ENCODE results near the gene TAF4.

TAF4 gene

GRCh38 chr20:62020935-62021701 lies 44.6 kb downstream of the TAF4 start:
- Mint-ChIP-seq H3K9me3 (no peaks in the 10 kb centered on the region), H3K4me1 (ENCODE audit: low read depth) (peaks cover 26% of the 10 kb centered on the region), H3K27ac (no peak overlapping the region), H3K27me3 (no peaks in the 10 kb centered on the region), H3K36me3 (ENCODE audit: low read depth) (peaks cover 18% of the 10 kb centered on the region), H3K4me3 (no peak overlapping the region)
- intact Hi-C loops (cut with micrococcal nuclease) = no loop called here

GRCh38 chr20:62019881-62020492 lies 45.7 kb downstream of the TAF4 start:
- Mint-ChIP-seq H3K27ac (no peak overlapping the region), H3K4me3 (no peak overlapping the region), H3K9me3 (no peaks in the 10 kb centered on the region), H3K27me3 (no peaks in the 10 kb centered on the region), H3K4me1 (ENCODE audit: low read depth) (peaks cover 27% of the 10 kb centered on the region), H3K36me3 (ENCODE audit: low read depth) (peaks cover 15% of the 10 kb centered on the region)
- intact Hi-C loops (cut with micrococcal nuclease) = loop anchor here (10.0 kb wide), 1 partner anchor 45 kb away; the partner anchor contains the start of gene TAF4

- intact Hi-C loops (cut with micrococcal nuclease) = loop anchor here (10.0 kb wide), 1 partner anchor 46 kb away; the partner anchor contains the start of gene TAF4
- H3K27ac Mint-ChIP-seq = no peak overlapping the region
These were observed 46.4 kb downstream of the TAF4 start for GRCh38 chr20:62019144-62019805.

GRCh38 chr20:62018437-62019143 lies 47.1 kb downstream of the TAF4 start:
- intact Hi-C loops (cut with micrococcal nuclease) = loop anchor here (10.0 kb wide), 1 partner anchor 46 kb away; the partner anchor contains the start of gene TAF4
- H3K4me3 Mint-ChIP-seq = no peak overlapping the region
- no peak overlapping the region for H3K27ac Mint-ChIP-seq
- peaks cover 29% of the 10 kb centered on the region for H3K36me3 Mint-ChIP-seq (ENCODE audit: low read depth)
- H3K9me3 Mint-ChIP-seq = no peaks in the 10 kb centered on the region
- H3K27me3 Mint-ChIP-seq = no peaks in the 10 kb centered on the region
- H3K4me1 Mint-ChIP-seq (ENCODE audit: low read depth) = peaks cover 28% of the 10 kb centered on the region

More at GRCh38 chr20:62019144-62019805, 46.4 kb downstream of the TAF4 start:
- Mint-ChIP-seq H3K36me3 (ENCODE audit: low read depth) (peaks cover 22% of the 10 kb centered on the region), H3K4me1 (ENCODE audit: low read depth) (peaks cover 28% of the 10 kb centered on the region), H3K27me3 (no peaks in the 10 kb centered on the region), H3K9me3 (no peaks in the 10 kb centered on the region), H3K4me3 (no peak overlapping the region)

GRCh38 chr20:62015540-62016288 lies 50.0 kb downstream of the TAF4 start:
- no peak overlapping the region for H3K27ac Mint-ChIP-seq
- intact Hi-C loops (cut with micrococcal nuclease) = loop anchor here (10.0 kb wide), 1 partner anchor 49 kb away; the partner anchor contains the start of gene TAF4
- no peaks in the 10 kb centered on the region for H3K9me3 Mint-ChIP-seq
- H3K36me3 Mint-ChIP-seq (ENCODE audit: low read depth) = peaks cover 55% of the 10 kb centered on the region
- no peaks in the 10 kb centered on the region for H3K27me3 Mint-ChIP-seq
- H3K4me3 Mint-ChIP-seq = no peak overlapping the region
- peaks cover 32% of the 10 kb centered on the region for H3K4me1 Mint-ChIP-seq (ENCODE audit: low read depth)

GRCh38 chr20:62014889-62015537 lies 50.7 kb downstream of the TAF4 start:
- Mint-ChIP-seq H3K27me3 (no peaks in the 10 kb centered on the region), H3K4me1 (ENCODE audit: low read depth) (peaks cover 29% of the 10 kb centered on the region), H3K36me3 (ENCODE audit: low read depth) (peaks cover 62% of the 10 kb centered on the region), H3K9me3 (no peaks in the 10 kb centered on the region), H3K4me3 (no peak overlapping the region), H3K27ac (no peak overlapping the region)
- intact Hi-C loops (cut with micrococcal nuclease) = loop anchor here (10.0 kb wide), 1 partner anchor 50 kb away; the partner anchor contains the start of gene TAF4

GRCh38 chr20:62014488-62014775 lies 51.2 kb downstream of the TAF4 start:
- Mint-ChIP-seq H3K27ac (no peak overlapping the region), H3K27me3 (no peaks in the 10 kb centered on the region), H3K4me1 (ENCODE audit: low read depth) (peaks cover 29% of the 10 kb centered on the region), H3K36me3 (ENCODE audit: low read depth) (peaks cover 68% of the 10 kb centered on the region), H3K9me3 (no peaks in the 10 kb centered on the region), H3K4me3 (no peak overlapping the region)
- intact Hi-C loops (cut with micrococcal nuclease) = loop anchor here (10.0 kb wide), 1 partner anchor 50 kb away; the partner anchor contains the start of gene TAF4

GRCh38 chr20:62012631-62013030 lies 53.0 kb downstream of the TAF4 start:
- Mint-ChIP-seq H3K27ac (no peak overlapping the region), H3K4me3 (no peak overlapping the region), H3K9me3 (no peaks in the 10 kb centered on the region), H3K36me3 (ENCODE audit: low read depth) (peaks cover 86% of the 10 kb centered on the region), H3K4me1 (ENCODE audit: low read depth) (peaks cover 29% of the 10 kb centered on the region), H3K27me3 (no peaks in the 10 kb centered on the region)
- intact Hi-C loops (cut with micrococcal nuclease) = loop anchor here (10.0 kb wide), 1 partner anchor 52 kb away; the partner anchor contains the start of gene TAF4

- Mint-ChIP-seq H3K27me3 (no peaks in the 10 kb centered on the region), H3K36me3 (ENCODE audit: low read depth) (peaks cover 91% of the 10 kb centered on the region), H3K9me3 (no peaks in the 10 kb centered on the region), H3K27ac (no peak overlapping the region), H3K4me3 (no peak overlapping the region), H3K4me1 (ENCODE audit: low read depth) (peaks cover 29% of the 10 kb centered on the region)
- intact Hi-C loops (cut with micrococcal nuclease) = loop anchor here (1.0 to 10.0 kb wide), 3 partner anchors 53 to 145 kb away; partner anchors contain the start of gene TAF4
These were observed 53.6 kb downstream of the TAF4 start for GRCh38 chr20:62011938-62012534.

GRCh38 chr20:62011403-62011790 lies 54.3 kb downstream of the TAF4 start:
- Mint-ChIP-seq H3K4me1 (ENCODE audit: low read depth) (peaks cover 24% of the 10 kb centered on the region), H3K9me3 (no peaks in the 10 kb centered on the region), H3K36me3 (ENCODE audit: low read depth) (peaks cover 91% of the 10 kb centered on the region), H3K27me3 (no peaks in the 10 kb centered on the region), H3K27ac (no peak overlapping the region), H3K4me3 (no peak overlapping the region)
- intact Hi-C loops (cut with micrococcal nuclease) = loop anchor here (1.0 to 10.0 kb wide), 3 partner anchors 53 to 146 kb away; partner anchors contain the start of gene TAF4

GRCh38 chr20:62010551-62011402 lies 54.9 kb downstream of the TAF4 start:
- Mint-ChIP-seq H3K36me3 (ENCODE audit: low read depth) (peaks cover 93% of the 10 kb centered on the region), H3K9me3 (no peaks in the 10 kb centered on the region), H3K4me3 (no peak overlapping the region), H3K27ac (no peak overlapping the region), H3K4me1 (ENCODE audit: low read depth) (peaks cover 18% of the 10 kb centered on the region), H3K27me3 (no peaks in the 10 kb centered on the region)
- intact Hi-C loops (cut with micrococcal nuclease) = loop anchor here (1.0 to 10.0 kb wide), 3 partner anchors 54 to 147 kb away; partner anchors contain the start of gene TAF4

Data from dendritic cell treated with granulocyte-macrophage colony-stimulating factor and Interleukin-4, amounts not matched to agents 40 ng/mL and 50 ng/mL, for 4 days (primary cell).